K562 (cell line): Measurements from ENCODE around the gene HSD17B12. TPM values are rescaled to one million over a fixed set of nuclear protein-coding genes. Genes with fewer than 3 reads are reported as not detected.
A peak's percentile ranks its signal among the peaks of the same experiment; 100 is the strongest.

Experiments used
- ARID1B ChIP-seq: fragments of 450-650 bp; IDR thresholded peaks from 2 replicates; pipeline ENCODE4 v1.6.1; 2016; ENCODE audit warnings: antibody characterized with exemption, mild to moderate bottlenecking, inconsistent platforms
- ATF1 ChIP-seq, 2 experiments: fragments of 450-650 bp in 1 of 2; IDR thresholded peaks; 2 replicates each; pipeline ENCODE4 v1.6.1; 2016; ENCODE audit warnings: missing compliant biosample characterization in 1 of 2, missing genetic modification characterization in 1 of 2
- ATF2 ChIP-seq: sonication (generic); formaldehyde crosslinking; IDR thresholded peaks from 2 replicates; pipeline ENCODE4 v1.8.1; 2022; ENCODE audit warnings: missing genetic modification reagents
- CREM ChIP-seq: IDR thresholded peaks from 2 replicates; pipeline ENCODE4 v1.6.1; 2014; ENCODE audit warnings: antibody characterized with exemption, low read depth
- EGR1 ChIP-seq: fragments of 450-650 bp; conservative IDR thresholded peaks from 2 replicates; pipeline ENCODE4 v1.6.1; 2017; ENCODE audit warnings: mild to moderate bottlenecking
- GATA2 ChIP-seq: sonication (generic); formaldehyde crosslinking; IDR thresholded peaks from 2 replicates; pipeline ENCODE4 v1.4.0; 2020; ENCODE audit warnings: mild to moderate bottlenecking, missing genetic modification reagents
- HLTF ChIP-seq: fragments of 450-650 bp; IDR thresholded peaks from 2 replicates; pipeline ENCODE4 v1.6.1; 2016
- SNAPC5 ChIP-seq: fragments of 250-450 bp; sonication (Bioruptor Pico); IDR thresholded peaks from 2 replicates; pipeline ENCODE4 v1.8.0; 2021; ENCODE audit warnings: moderate library complexity, mild to moderate bottlenecking, inconsistent platforms
- TCF7 ChIP-seq: sonication (generic); IDR thresholded peaks from 2 replicates; pipeline ENCODE4 v1.6.1; 2016; ENCODE audit warnings: antibody characterized with exemption, borderline replicate concordance
- TRIM24 ChIP-seq, 2 experiments: fragments of 450-650 bp; IDR thresholded peaks; 2 replicates each; pipeline ENCODE4 v1.6.1; 2016
- ZBTB8A ChIP-seq: fragments of 450-650 bp; IDR thresholded peaks from 2 replicates; pipeline ENCODE4 v1.6.1; 2018; ENCODE audit warnings: mild to moderate bottlenecking, moderate library complexity; ENCODE audit not compliant: partially characterized antibody
- ZNF146 ChIP-seq: IDR thresholded peaks from one replicate; pipeline ENCODE4 v1.6.1; 2018; ENCODE audit warnings: missing compliant biosample characterization; ENCODE audit not compliant: unreplicated experiment
- ZNF444 ChIP-seq: fragments of 250-450 bp; sonication (Bioruptor Pico); IDR thresholded peaks from 2 replicates; pipeline ENCODE4 v1.4.0; 2020; ENCODE audit warnings: mild to moderate bottlenecking, moderate library complexity
- ZNF551 ChIP-seq: fragments of 250-450 bp; sonication (Bioruptor Pico); IDR thresholded peaks from 2 replicates; pipeline ENCODE4 v1.5.0; 2021; ENCODE audit warnings: mild to moderate bottlenecking, moderate library complexity
- ZNF592 ChIP-seq: fragments of 450-650 bp; IDR thresholded peaks from 2 replicates; pipeline ENCODE4 v1.6.1; 2017; ENCODE audit warnings: antibody characterized with exemption, mild to moderate bottlenecking
- ZNF77 ChIP-seq: fragments of 250-450 bp; sonication (Bioruptor Pico); IDR thresholded peaks from 2 replicates; pipeline ENCODE4 v1.5.0; 2020
- polyA plus RNA-seq, 8 experiments: library from polyadenylated mRNA; depleted of rRNA in 4 of 8; stranded (reverse) in 5 of 8; unstranded in 3 of 8; fragments of >200 nt; fragmentation: Nextera tagmentation in 2 of 8; fragmentation: Illumina TruSeq in 1 of 8; extraction: Ambion mirVana in 2 of 8; extraction: Trizol in 1 of 8; gene quantifications; 2 replicates each; pipeline versions ENCODE4 v1.2.1 to v1.2.3, GENCODE V29; 2011 to 2014; ENCODE audit warnings: inconsistent platforms in 1 of 8, missing spikeins in 1 of 8
- total RNA-seq, 7 experiments: library from RNA; depleted of rRNA in 6 of 7; stranded (reverse); fragments of >200 nt in 6 of 7; fragmentation: Illumina TruSeq in 2 of 7; extraction: Trizol in 2 of 7; gene quantifications; 2 replicates each; pipeline versions ENCODE4 v1.2.1 to v1.2.3, GENCODE V29; 2011 to 2021; ENCODE audit warnings: low replicate concordance in 1 of 7
- TF ChIP-seq, protein P1 (sequence below): fragments of 450-650 bp; IDR thresholded peaks from 2 replicates; pipeline ENCODE4 v1.6.1; 2016
- TF ChIP-seq, protein P2 (sequence below): sonication (generic); formaldehyde crosslinking; IDR thresholded peaks from 2 replicates; pipeline ENCODE4 v1.8.0; 2022; ENCODE audit warnings: mild to moderate bottlenecking, missing genetic modification reagents

The HSD17B12 gene
- total and polyA plus RNA-seq, 9 of the 15 experiments (the other 6 are each of a cell fraction or from before 2014, with no cell fraction given) = 9.1 to 34.5 (median 23.3) TPM

- TF ChIP-seq CREM (peak; percentile 50; the same call in 1 of the 2 replicates), ZNF444 (CRISPR knock-in tag) (no peak), ZNF592 (peak; percentile 23; the same call in 1 of the 2 replicates), SNAPC5 (CRISPR knock-in tag) (no peak), ZNF146 (CRISPR knock-in tag) (no peak), GATA2 (CRISPR knock-in tag) (peak; percentile 70), TCF7 (peak; percentile 97), ZBTB8A (no peak), ZNF77 (CRISPR knock-in tag) (no peak), ZNF551 (CRISPR knock-in tag) (no peak), ATF2 (CRISPR knock-in tag) (no peak), ARID1B (peak; percentile 93), ATF1 (CRISPR knock-in tag; IDR thresholded peaks at IDR 0.05) (no peak), ATF1 (tag; IDR thresholded peaks at IDR 0.05) (0 out of 2 replicates have a peak, but pooled peaks have one; percentile 5), HLTF (no peak), TRIM24 (IDR thresholded peaks at IDR 0.05) (peak; percentile 59 to 82; a peak in 3 of 4 replicates), EGR1 (peak; percentile 42; the same call in 1 of the 2 replicates)
- TF ChIP-seq, protein P1, sequence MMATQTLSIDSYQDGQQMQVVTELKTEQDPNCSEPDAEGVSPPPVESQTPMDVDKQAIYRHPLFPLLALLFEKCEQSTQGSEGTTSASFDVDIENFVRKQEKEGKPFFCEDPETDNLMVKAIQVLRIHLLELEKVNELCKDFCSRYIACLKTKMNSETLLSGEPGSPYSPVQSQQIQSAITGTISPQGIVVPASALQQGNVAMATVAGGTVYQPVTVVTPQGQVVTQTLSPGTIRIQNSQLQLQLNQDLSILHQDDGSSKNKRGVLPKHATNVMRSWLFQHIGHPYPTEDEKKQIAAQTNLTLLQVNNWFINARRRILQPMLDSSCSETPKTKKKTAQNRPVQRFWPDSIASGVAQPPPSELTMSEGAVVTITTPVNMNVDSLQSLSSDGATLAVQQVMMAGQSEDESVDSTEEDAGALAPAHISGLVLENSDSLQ = peak; percentile 51
- TF ChIP-seq, protein P2, sequence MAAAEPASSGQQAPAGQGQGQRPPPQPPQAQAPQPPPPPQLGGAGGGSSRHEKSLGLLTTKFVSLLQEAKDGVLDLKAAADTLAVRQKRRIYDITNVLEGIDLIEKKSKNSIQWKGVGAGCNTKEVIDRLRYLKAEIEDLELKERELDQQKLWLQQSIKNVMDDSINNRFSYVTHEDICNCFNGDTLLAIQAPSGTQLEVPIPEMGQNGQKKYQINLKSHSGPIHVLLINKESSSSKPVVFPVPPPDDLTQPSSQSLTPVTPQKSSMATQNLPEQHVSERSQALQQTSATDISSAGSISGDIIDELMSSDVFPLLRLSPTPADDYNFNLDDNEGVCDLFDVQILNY (CRISPR knock-in tag) = no peak
Observed at GRCh38 chr11:43747130-43747802, 66.7 kb downstream of the HSD17B12 start (continued).
